ENCODE data around the gene KAZN. TPM values are rescaled to one million over a fixed set of nuclear protein-coding genes. Genes with fewer than 3 reads are reported as not detected.

KAZN gene
- total RNA-seq, 3 donors from 2014 or later = 12.2 to 16.4 (median 16.2) TPM

DNA sequence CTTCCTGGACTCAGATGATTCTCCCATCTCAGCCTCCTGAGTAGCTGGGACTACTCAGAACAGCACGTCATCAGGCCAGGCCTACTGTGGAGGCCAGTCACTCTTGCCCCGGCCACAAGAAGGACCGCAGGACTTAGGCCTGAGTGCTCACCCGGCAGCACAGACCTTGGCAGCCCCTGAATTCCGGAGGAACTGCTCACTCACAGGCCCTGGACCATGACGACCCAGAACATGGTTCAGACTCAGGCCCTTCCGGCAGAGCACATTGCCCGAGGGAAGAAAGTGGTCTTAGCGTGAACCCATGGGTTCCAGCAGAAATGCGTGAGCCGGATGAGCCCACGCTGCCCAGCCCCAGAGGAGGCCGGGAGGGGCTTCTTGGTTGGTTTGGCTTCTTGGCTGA, 377.8 kb downstream of the KAZN start:
- intact Hi-C loops (cut with DNase I; ENCODE audit: low total_unique reads) = loop anchor here (10.0 kb wide), 1 partner anchor 979 kb away; no protein-coding TSS in a partner anchor
- H3K4me1 ChIP-seq = peaks cover 0 to 4% of the 10 kb centered on the region in 2 donors
- H3K9me3 ChIP-seq = peaks cover 0 to 6% of the 10 kb centered on the region in 2 donors
- DNase-seq (ENCODE audit: low spot score in 2 of 2) = no peak
- no peak overlapping the region for H3K27ac ChIP-seq
- no peaks in the 10 kb centered on the region for H3K36me3 ChIP-seq
- TF ChIP-seq POLR2A (IDR thresholded peaks at IDR 0.05) (no peak), CTCF (IDR thresholded peaks at IDR 0.05) (no peak)
- H3K4me3 ChIP-seq = no peak overlapping the region
- H3K27me3 ChIP-seq = no peaks in the 10 kb centered on the region

GRCh38 chr1:14977338-14977931, 378.9 kb downstream of the KAZN start:
- peaks cover 0 to 6% of the 10 kb centered on the region in 2 donors for H3K9me3 ChIP-seq
- peak in 1 of 2 donors; percentile 26 for DNase-seq (ENCODE audit: low spot score in 2 of 2)
- H3K27ac ChIP-seq = no peak overlapping the region
- H3K4me1 ChIP-seq = no peaks in the 10 kb centered on the region
- H3K4me3 ChIP-seq = no peak overlapping the region
- H3K27me3 ChIP-seq = no peaks in the 10 kb centered on the region
- TF ChIP-seq POLR2A (IDR thresholded peaks at IDR 0.05) (no peak), CTCF (IDR thresholded peaks at IDR 0.05) (no peak), POLR2AphosphoS5 (IDR thresholded peaks at IDR 0.05) (no peak)
- intact Hi-C loops (cut with DNase I; ENCODE audit: low total_unique reads) = loop anchor here (10.0 kb wide), 1 partner anchor 977 kb away; no protein-coding TSS in a partner anchor
- no peaks in the 10 kb centered on the region for H3K36me3 ChIP-seq

GRCh38 chr1:14980621-14981218, 382.2 kb downstream of the KAZN start:
- Histone ChIP-seq H3K4me1 (no peaks in the 10 kb centered on the region), H3K9me3 (no peaks in the 10 kb centered on the region), H3K27ac (peak overlapping the region in 1 of 2 donors; percentile 52), H3K36me3 (no peaks in the 10 kb centered on the region), H3K4me3 (no peak overlapping the region), H3K27me3 (no peaks in the 10 kb centered on the region)
- no peak for DNase-seq (ENCODE audit: low spot score in 2 of 2)
- intact Hi-C loops (cut with DNase I; ENCODE audit: low total_unique reads) = no loop called here
- TF ChIP-seq CTCF (IDR thresholded peaks at IDR 0.05) (no peak), POLR2A (IDR thresholded peaks at IDR 0.05) (no peak), POLR2AphosphoS5 (IDR thresholded peaks at IDR 0.05) (peak in 1 of 3 donors; percentile 10)

GRCh38 chr1:14982029-14982428, 383.5 kb downstream of the KAZN start:
- Histone ChIP-seq H3K4me1 (no peaks in the 10 kb centered on the region), H3K9me3 (no peaks in the 10 kb centered on the region), H3K36me3 (no peaks in the 10 kb centered on the region), H3K4me3 (no peak overlapping the region), H3K27ac (no peak overlapping the region), H3K27me3 (no peaks in the 10 kb centered on the region)
- intact Hi-C loops (cut with DNase I; ENCODE audit: low total_unique reads) = no loop called here
- TF ChIP-seq POLR2A (IDR thresholded peaks at IDR 0.05) = no peak
- no peak for TF ChIP-seq POLR2AphosphoS5 (IDR thresholded peaks at IDR 0.05)
- TF ChIP-seq CTCF (IDR thresholded peaks at IDR 0.05) = no peak
- no peak for DNase-seq (ENCODE audit: low spot score in 2 of 2)

GRCh38 chr1:14983277-14983676, 384.8 kb downstream of the KAZN start:
- no peak overlapping the region for H3K27ac ChIP-seq
- H3K4me3 ChIP-seq = no peak overlapping the region
- peaks cover 0 to 4% of the 10 kb centered on the region in 2 donors for H3K4me1 ChIP-seq
- no peaks in the 10 kb centered on the region for H3K27me3 ChIP-seq
- DNase-seq (ENCODE audit: low spot score in 2 of 2) = no peak
- H3K9me3 ChIP-seq = no peaks in the 10 kb centered on the region
- TF ChIP-seq CTCF (IDR thresholded peaks at IDR 0.05) (no peak), POLR2A (IDR thresholded peaks at IDR 0.05) (no peak), POLR2AphosphoS5 (IDR thresholded peaks at IDR 0.05) (no peak)
- intact Hi-C loops (cut with DNase I; ENCODE audit: low total_unique reads) = no loop called here
- no peaks in the 10 kb centered on the region for H3K36me3 ChIP-seq
